ENCODE data around the gene MOV10L1.

Gene MOV10L1

DNA sequence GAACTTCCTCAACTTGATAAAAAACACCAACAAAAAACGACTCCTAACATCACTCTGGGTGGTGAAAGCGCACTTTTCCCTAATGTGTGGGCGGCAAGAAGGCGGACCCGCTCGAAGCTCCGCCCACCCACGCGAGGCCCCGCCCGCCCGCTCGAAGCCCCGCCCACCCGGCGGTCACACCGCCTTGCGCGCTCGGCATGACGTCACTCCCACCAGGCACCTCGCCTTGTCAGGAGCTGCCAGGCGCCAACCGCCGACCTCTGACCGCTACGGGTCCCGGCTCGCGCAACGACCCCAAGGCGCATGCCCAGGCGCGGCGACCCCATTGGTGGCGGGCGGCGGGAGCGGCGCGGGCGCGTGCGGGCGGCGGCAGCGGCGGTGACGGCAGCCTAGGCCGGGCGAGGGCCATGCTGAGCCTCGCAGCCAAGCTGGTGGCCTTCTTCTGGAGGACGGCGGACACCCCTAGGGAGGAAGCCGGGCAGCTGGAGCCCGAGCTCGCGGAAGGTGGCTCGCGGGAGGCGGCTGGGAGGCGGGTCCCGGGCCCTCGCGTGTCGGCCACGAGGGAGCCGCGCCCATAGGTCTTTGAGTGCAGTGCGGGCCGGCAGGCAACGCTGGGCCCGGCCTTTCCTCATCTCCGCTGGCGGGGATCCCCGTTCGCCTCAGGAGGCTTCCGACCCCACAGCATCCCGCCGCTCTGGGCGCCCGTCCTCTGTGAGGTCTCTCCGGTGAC, at the start of gene MOV10L1:
Gene MOV10L1, plus strand, starts transcription at position 325 of the 730 bp plus-strand sequence. Its CDS starts 83 bp downstream, at position 408.
- DNase-seq = no peak

DNA sequence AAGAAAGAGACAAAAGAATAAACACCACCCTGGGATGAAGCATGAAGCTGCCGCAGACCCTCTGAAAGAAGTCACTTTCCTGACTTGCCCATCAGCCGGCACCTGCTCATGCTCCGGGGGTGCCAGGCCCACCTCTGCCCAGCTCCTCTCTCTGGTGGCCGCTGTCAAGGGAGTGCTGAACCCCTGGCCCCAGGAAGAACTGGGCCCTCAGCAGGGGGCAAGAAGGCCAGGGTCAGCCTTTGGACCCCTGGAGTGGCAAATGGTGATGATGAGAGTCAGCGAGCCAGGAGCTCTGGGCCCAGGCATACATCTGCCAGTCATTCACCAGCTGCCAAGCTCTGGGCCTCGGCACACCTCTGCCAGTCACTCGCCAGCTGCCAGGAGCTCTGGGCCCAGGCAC, 49.1 kb upstream of the MOV10L1 start:
- no peak for DNase-seq

DNA sequence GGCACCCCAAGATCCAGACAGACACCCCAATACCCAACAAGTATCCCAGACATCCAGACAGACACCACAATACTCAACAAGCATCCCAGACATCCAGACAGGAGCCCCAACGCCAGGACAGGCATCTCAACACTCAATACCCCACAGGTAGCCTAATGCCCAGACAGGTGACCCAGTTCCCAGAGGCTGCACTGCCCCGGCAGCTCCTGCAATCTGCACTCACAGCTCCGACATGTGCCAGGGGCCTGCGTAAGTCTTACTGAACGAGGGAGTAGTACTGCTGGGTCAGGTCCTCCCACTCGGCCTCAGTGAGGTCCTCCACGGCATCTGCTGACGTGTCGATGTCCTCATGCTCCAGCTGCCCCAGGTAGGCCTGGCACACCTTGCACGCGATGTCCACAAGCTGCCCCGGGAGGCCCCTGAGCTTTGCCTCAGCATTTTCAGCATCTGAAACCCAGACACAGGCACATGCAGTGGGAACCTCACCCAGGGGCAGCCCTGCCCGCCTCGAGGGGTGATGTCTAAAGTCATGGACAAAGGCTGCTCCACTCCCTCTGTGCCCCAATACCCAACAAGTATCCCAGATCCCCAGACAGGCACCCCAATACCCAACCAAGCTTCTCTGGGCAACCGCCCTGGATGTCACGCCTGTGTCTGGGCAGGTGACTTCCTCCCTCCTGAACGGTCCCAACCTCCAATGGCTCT, 48.3 kb upstream of the MOV10L1 start:
- no peak for DNase-seq

GRCh38 chr22:50044485-50045118, 45.2 kb upstream of the MOV10L1 start:
- DNase-seq = no peak

GRCh38 chr22:50045211-50046018, 44.4 kb upstream of the MOV10L1 start:
- no peak for DNase-seq

GRCh38 chr22:50046019-50046415, 43.8 kb upstream of the MOV10L1 start:
- no peak for DNase-seq

DNA sequence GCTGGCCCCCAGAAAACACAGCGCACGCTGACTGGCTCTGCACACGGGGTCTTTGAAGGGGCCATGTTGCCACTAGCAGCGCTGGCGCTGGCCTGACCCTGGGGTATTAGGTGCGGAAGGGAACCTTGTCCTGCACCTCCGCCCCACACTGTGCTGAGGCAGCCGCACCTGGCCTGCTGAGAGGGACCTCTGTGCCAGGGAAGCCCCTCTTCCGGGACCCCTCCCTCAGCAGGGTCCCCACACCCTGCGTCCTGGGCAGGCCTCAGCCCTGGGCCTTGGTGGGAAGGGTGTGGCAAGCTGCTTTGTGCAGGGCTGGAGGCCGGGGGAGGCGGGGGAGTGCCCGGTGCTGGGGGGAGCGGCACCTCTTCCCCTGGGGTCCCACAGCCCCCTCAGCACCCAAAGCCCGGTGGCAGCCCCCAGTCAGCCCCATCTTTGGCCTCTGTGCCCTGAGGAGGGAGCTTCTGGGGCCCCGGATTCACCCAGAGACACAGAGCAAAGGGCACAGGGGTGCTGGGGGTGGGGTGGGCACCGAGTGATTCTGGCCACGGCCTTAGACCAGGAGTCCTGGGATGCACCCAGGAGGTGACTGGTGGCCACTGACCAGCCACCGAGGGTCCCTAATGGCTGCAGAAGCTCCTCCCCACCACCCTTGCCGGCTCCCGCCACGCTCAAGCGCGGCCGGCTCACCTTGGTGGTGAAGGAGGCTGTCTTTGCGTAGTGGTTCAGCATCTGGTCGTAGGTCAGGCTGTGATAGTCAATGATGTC, 43.1 kb upstream of the MOV10L1 start:
- DNase-seq = no peak

- no peak for DNase-seq
Measured at GRCh38 chr22:50047346-50047745, 42.5 kb upstream of the MOV10L1 start.

GRCh38 chr22:50048061-50048765, 41.6 kb upstream of the MOV10L1 start:
- DNase-seq = no peak

- DNase-seq = no peak
Measured at GRCh38 chr22:50048836-50049235, 41.0 kb upstream of the MOV10L1 start.

GRCh38 chr22:50049299-50050195, 40.3 kb upstream of the MOV10L1 start:
- no peak for DNase-seq

DNA sequence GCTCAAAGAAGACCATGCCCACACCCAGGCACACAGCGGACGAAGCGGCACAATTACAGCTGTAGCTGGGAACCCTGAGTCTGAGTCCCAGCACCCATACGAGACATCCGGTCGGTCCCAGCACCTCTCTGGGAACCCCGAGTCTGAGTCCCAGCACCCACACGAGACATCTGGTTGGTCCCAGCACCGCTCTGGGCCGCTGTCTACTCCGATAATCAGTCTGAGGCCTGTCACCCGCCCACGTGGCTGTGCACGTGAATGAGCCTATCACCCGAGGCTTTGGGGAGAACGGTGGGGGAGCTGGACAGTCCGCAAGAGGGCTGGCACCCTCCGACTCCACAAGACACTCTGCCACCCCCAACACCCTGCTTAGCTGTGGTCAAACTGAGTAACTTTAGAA, 37.9 kb upstream of the MOV10L1 start:
- DNase-seq = no peak

DNA sequence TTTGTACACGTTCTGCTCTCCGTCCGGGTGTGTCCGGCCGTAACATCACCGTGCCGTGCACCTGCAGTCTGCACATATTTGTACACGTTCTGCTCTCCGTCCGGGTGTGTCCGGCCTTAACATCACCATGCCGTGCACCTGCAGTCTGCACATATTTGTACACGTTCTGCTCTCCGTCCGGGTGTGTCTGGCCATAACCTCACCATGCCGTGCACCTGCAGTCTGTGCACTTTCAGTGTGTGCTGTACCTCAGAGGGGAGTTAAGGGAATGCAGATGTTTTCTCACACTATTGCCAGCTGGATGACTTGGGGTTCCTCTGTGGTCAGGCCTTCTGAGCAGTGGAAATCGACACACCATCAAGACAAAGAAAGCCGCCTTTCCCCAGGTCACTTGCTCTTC, 35.9 kb upstream of the MOV10L1 start:
- no peak for DNase-seq

GRCh38 chr22:50056214-50056972, 33.4 kb upstream of the MOV10L1 start:
- no peak for DNase-seq

DNA sequence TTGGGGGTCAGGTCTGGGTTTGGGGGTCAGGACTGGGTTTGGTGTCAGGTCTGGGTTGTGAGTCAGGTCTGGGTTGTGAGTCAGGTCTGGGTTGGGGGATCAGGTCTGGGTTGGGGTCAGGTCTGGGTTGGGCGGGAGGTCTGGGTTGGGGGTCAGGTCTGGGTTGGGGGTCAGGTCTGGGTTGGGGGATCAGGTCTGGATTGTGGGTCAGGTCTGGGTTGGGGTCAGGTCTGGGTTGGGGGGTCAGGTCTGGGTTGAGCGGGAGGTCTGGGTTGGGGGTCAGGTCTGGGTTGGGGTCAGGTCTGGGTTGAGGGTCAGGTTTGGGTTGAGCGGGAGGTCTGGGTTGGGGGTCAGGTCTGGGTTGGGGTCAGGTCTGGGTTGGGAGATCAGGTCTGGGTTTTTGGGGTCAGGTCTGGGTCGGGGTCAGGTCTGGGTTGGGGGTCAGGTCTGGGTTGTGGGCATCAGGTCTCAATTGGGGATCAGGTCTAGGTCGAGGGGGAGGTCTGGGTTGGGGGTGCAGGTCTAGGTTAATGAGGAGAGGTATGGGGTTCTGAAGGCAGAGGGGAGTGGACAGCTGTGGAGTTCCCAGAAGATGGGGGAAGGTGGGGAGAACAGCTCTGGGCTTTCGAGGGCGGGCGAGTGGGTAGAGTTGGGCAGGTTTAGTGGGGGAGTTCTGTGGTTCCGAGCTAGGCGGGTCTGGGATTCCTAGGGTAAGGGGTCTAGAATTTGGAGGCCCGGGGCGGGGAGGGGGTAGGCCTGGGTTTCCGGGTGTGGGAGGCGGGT, 32.3 kb upstream of the MOV10L1 start:
- no peak for DNase-seq

DNA sequence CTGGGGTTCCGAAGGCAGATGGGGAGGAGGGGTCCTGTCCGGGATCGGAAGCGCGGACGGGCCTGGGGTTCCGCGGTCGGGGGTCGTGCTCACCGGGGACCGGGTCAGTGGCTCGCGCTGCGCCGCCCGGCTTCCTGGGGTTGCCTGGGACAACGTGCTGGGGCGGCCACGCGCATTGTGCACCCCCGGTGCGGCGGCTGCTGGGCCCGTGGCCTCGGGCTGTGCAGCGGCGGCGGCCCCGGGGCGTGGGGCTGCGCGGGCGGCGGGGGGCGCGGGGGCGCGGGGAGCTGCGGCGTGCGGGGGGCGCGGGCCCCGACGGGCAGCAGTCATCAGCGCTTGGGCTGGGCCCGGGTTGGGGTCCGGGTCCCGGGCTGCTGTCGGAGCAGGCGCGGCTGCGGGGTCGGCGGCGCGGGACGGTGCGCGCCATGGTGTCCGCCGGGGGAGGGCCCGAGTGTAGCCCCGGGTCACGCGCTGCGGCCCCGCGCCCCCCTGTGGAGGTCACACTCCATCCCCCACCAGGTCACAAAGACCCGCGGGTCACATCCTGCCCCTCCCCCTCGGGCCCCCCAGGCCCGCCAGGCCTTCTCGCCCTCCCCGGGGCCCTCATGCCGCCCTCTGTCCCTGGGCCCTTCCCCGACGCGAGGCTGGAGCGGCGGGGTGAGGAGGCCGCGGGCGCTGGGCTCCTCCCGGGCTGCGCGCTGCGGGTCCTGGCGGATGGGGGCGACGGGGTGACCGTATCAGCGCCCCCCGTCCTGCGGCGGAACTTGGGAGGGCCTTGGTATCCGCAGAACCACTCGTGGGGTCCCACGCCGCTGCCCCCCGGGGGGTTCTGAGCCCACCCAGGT, 31.5 kb upstream of the MOV10L1 start, which contains the start of gene TTLL8:
Gene TTLL8, minus strand, starts transcription at position 238 of the 845 bp plus-strand sequence.
- DNase-seq = no peak

DNA sequence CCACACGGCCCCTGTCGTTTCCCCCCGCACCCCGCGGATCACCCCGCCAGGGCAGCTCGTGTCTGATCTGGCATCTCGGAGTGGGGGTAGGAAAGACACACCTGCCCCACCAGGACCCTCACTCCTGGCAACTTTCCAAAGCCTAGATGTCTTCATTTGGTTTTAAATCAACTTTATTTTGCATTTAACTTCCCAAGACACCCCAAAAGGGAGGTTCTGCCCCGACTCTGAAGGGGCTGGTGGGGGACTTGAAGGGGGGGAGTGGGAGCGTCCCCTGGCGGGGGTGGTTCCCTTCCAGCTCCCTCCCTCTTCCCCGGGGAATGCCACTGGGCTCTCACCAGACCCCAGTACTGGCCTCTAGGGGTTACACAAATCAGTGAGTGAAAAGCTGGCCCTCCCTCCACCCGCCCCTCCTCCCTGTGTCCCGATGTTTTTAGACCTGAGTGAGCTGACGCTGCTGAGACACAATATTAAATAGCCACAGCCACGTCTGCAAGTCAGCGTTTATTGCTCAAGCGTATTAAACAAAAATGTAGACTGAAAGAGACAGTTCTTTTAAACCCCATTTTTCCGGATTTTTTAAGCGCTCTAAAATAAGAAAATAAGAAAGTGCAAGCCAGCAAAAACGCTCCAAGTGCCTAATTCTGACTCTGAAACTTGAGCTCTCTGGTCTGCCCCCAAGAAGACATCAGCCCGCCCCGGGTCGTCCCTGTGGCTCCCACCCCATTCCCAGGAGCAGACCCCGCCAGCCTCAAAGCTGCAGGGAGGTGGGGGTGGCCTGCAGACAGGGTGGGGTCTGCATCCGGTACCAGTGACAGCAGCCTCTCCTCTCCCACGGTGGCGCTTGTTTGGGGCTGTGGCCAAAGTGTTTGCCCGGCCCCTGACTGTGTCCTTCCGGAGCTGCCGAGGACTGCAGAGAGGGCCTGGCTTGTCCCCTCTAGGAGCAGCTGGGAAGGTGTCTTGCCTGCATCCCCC, 30.6 kb upstream of the MOV10L1 start:
- DNase-seq = no peak

Measured in kidney glomerular epithelial cell (primary cell).